Ovary (tissue), 9 donors: ENCODE data around the gene PSRC1. TPM values are rescaled to one million over a fixed set of nuclear protein-coding genes. Genes with fewer than 3 reads are reported as not detected.

ENCODE experiments used
- DNase-seq, 5 donors: peaks; one replicate each; pipeline ENCODE4 v3.0.0-alpha.2; 2019 to 2020
- H3K27ac ChIP-seq, 2 donors: fragments of 200-600 bp; one replicate each; pipeline versions ENCODE4 v1.5.1 to v1.8.0; 2019 to 2022
- H3K27me3 ChIP-seq: fragments of 200-600 bp; one replicate; pipeline ENCODE4 v1.8.0; 2022
- H3K36me3 ChIP-seq: fragments of 200-600 bp; sonication (generic); one replicate; pipeline ENCODE4 v1.5.1; 2019
- H3K4me1 ChIP-seq: one replicate; pipeline ENCODE4 v1.8.1; 2013; ENCODE audit warnings: mild to moderate bottlenecking, moderate library complexity; ENCODE audit not compliant: insufficient read depth
- H3K4me3 ChIP-seq: fragments of 200-600 bp; sonication (generic); one replicate; pipeline ENCODE4 v1.5.1; 2017
- H3K9me3 ChIP-seq, 2 donors: fragments of 200-600 bp in 1 of 2; sonication (generic) in 1 of 2; one replicate each; pipeline versions ENCODE4 v1.5.1 to v1.8.1; 2013 to 2019; ENCODE audit warnings: mild to moderate bottlenecking in 1 of 2, moderate library complexity in 1 of 2
- EP300 ChIP-seq: sonication (generic); formaldehyde crosslinking; IDR thresholded peaks from one replicate; pipeline ENCODE4 v1.6.1; 2017; ENCODE audit warnings: antibody characterized with exemption
- POLR2A ChIP-seq: fragments of 450-650 bp; IDR thresholded peaks from one replicate; pipeline ENCODE4 v1.6.1; 2017; ENCODE audit warnings: antibody characterized with exemption, mild to moderate bottlenecking, moderate library complexity
- WGBS, 3 donors: extraction: QIAGEN DNeasy Blood & Tissue Kit in 1 of 3; methylation state at CpG; one replicate each; pipeline versions ENCODE4 v1.1.5 to v1.1.7; 2013 to 2017; 5-methylcytosine and 5-hydroxymethylcytosine counted together
- intact Hi-C, 4 donors: fragments of 100-400 bp; cut with DNase I; formaldehyde crosslinking; loops; one replicate each; pipeline versions ENCODE4 v1.11.0 to v1.15.1; 2022 to 2023
- polyA plus RNA-seq, 2 donors: library from polyadenylated mRNA; stranded (reverse); fragments of 200-250 nt in 1 of 2; fragments of 350-450 nt in 1 of 2; fragmentation: Illumina TruSeq in 1 of 2; extraction: RNeasy Lipid Tissue Mini Kit (QIAGEN cat#74804) in 1 of 2; gene quantifications; one replicate each; pipeline ENCODE4 v1.2.3, GENCODE V29; 2013 to 2014
- total RNA-seq, 7 donors: library from RNA; depleted of rRNA in 2 of 7; stranded (reverse); fragments of >200 nt in 2 of 7; fragmentation: NEBNext Ultra II Directional in 3 of 7; extraction: Animal tissue kit (Norgen Biotek cat#: 25700) in 3 of 7; gene quantifications; one replicate each; pipeline versions ENCODE4 v1.1.0 to v1.2.4, GENCODE V29; 2016 to 2023
- TF ChIP-seq, protein P1 (sequence below), 3 donors: fragments of 450-650 bp in 2 of 3; fragments of 200-600 bp in 1 of 3; IDR thresholded peaks; one replicate each; pipeline versions ENCODE4 v1.5.1 to v1.8.0; 2016 to 2022; ENCODE audit warnings: antibody characterized with exemption in 3 of 3, mild to moderate bottlenecking in 1 of 3
- donor health status: DM: no; HTN: no; CAD: no; lungs with moderate emphysema.
- donor health status: DM: no; HTN: no; CAD: no.
- donor health status: Bipolar disorder and iron deficiency.
- donor health status: DM: yes; HTN: yes; CAD: no.
- donor health status: DM: no; HTN: no; CAD: no.
- donor health status: DM: yes; HTN: yes; CAD: no.

Gene PSRC1
- total and polyA plus RNA-seq, 9 donors: 1.0 to 8.1 (median 5.3) TPM

- intact Hi-C loops: no loop called here
- Histone ChIP-seq H3K27me3 (no peaks in the 10 kb centered on the region), H3K4me3 (no peak overlapping the region), H3K4me1 (no peaks in the 10 kb centered on the region), H3K27ac (no peak overlapping the region), H3K9me3 (no peaks in the 10 kb centered on the region), H3K36me3 (no peaks in the 10 kb centered on the region)
- TF ChIP-seq EP300 (no peak), POLR2A (no peak)
- TF ChIP-seq, protein P1, sequence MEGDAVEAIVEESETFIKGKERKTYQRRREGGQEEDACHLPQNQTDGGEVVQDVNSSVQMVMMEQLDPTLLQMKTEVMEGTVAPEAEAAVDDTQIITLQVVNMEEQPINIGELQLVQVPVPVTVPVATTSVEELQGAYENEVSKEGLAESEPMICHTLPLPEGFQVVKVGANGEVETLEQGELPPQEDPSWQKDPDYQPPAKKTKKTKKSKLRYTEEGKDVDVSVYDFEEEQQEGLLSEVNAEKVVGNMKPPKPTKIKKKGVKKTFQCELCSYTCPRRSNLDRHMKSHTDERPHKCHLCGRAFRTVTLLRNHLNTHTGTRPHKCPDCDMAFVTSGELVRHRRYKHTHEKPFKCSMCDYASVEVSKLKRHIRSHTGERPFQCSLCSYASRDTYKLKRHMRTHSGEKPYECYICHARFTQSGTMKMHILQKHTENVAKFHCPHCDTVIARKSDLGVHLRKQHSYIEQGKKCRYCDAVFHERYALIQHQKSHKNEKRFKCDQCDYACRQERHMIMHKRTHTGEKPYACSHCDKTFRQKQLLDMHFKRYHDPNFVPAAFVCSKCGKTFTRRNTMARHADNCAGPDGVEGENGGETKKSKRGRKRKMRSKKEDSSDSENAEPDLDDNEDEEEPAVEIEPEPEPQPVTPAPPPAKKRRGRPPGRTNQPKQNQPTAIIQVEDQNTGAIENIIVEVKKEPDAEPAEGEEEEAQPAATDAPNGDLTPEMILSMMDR (IDR thresholded peaks at IDR 0.05): no peak
- 73 to 78% (median 78%) methylated on average over 12 of the region's 12 CpGs for whole genome bisulfite sequencing, 3 donors
- no peak for DNase-seq
Observed at GRCh38 chr1:109312978-109313775, 30.2 kb upstream of the PSRC1 start.

GRCh38 chr1:109312246-109312645 lies 29.3 kb upstream of the PSRC1 start:
- intact Hi-C loops: no loop called here
- WGBS, 3 donors: 47 to 55% (median 49%) methylated on average over 2 of the region's 2 CpGs
- Histone ChIP-seq H3K4me3 (no peak overlapping the region), H3K9me3 (no peaks in the 10 kb centered on the region), H3K36me3 (no peaks in the 10 kb centered on the region), H3K27ac (no peak overlapping the region), H3K27me3 (no peaks in the 10 kb centered on the region), H3K4me1 (no peaks in the 10 kb centered on the region)
- DNase-seq: no peak
- no peak for TF ChIP-seq POLR2A
- TF ChIP-seq EP300: no peak

DNA sequence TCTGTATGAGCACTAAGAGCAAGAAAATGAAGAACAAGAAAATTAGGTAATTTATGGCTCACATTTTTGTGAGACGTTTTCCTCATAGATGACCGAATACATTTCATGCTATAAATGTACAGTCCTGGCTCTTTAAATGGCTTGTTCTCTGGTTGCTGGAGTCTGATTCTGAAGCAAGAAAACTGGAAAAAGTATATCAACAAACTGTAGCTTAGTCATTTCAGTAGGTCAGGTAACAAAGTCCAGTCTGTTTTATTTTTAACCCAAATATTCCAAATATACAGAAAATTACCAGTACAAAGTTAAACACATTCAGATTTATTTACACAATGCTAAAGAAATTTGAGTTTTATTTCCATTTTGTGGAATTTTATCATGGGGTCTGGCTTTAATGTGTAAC lies 26.4 kb upstream of the PSRC1 start:
- TF ChIP-seq EP300: no peak
- TF ChIP-seq POLR2A: no peak
- TF ChIP-seq, protein P1 (IDR thresholded peaks at IDR 0.05): no peak
- Histone ChIP-seq H3K9me3 (no peaks in the 10 kb centered on the region), H3K27ac (no peak overlapping the region), H3K27me3 (no peaks in the 10 kb centered on the region), H3K4me1 (no peaks in the 10 kb centered on the region), H3K36me3 (no peaks in the 10 kb centered on the region), H3K4me3 (no peak overlapping the region)
- whole genome bisulfite sequencing, 3 donors: 32 to 43% (median 35%) methylated on average over 2 of the region's 2 CpGs
- intact Hi-C loops: no loop called here
- DNase-seq: no peak

DNA sequence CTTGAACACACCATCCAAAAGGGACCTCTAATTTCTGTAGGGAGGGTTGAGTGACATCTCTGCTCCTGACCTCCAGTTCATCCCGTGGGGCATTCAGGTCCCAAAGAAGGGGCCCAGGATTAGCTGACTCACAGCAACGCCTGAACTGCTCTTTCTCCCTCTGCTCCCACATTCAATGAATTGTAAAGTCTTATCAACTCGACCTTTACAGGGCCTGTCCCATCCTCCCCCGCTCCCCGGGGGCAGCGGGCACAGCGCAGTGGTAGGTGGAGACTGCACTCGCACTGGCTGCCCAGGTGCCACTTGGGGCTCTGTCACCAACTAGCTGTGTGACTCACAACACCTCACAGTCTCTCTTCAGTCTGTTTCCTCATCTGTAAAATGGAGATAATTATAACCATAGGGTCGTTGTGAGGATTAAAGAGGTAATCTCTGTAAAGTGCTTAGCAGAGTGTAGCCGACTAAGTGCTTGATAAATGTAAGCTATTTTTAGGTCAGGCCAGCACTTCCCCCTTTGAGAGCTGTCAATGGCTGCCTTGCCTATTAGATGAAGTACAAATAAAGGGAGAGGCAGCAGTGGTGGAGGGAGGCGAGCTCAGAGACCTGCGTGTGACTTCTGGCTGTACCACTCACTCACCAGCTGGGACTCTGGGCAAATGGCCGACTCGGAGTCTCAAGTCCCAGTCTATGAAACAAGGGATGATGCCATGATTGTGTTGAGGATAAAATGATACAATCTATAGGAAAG lies 24.5 kb upstream of the PSRC1 start:
- H3K9me3 ChIP-seq: no peaks in the 10 kb centered on the region
- H3K36me3 ChIP-seq: no peaks in the 10 kb centered on the region
- intact Hi-C loops: loop anchor here in 1 of 4 donors (2.0 kb wide), 1 partner anchor 21 kb away; no protein-coding TSS in a partner anchor
- TF ChIP-seq EP300 (no peak), POLR2A (no peak)
- TF ChIP-seq, protein P1 (IDR thresholded peaks at IDR 0.05): no peak
- no peaks in the 10 kb centered on the region for H3K27me3 ChIP-seq
- DNase-seq: no peak
- H3K4me1 ChIP-seq: no peaks in the 10 kb centered on the region
- H3K4me3 ChIP-seq: no peak overlapping the region
- WGBS, 3 donors: 61 to 73% (median 73%) methylated on average over 14 of the region's 14 CpGs
- H3K27ac ChIP-seq: no peak overlapping the region
